Measurements from ENCODE around the gene AFAP1.

AFAP1 gene

DNA sequence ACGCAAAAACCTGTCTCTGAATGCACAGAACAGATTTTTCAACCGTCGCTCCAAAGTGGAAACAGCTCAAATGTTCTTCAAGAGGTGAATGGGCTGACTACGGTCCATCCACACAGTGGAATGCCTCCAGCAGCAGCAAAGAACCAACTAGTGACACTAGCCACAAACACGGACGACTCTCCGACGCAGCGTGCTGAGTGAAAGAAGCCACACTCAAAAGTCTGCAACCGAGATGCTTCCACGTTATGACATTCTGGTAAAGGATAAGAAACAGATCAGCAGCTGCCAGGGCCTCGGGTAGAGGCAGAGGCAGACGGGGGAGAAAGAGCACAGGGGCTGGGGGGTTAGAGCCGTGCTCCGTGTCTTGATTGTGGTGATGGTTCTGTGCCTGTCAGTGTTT lies 125.2 kb downstream of the AFAP1 start (continued):
- TF ChIP-seq, protein P1, sequence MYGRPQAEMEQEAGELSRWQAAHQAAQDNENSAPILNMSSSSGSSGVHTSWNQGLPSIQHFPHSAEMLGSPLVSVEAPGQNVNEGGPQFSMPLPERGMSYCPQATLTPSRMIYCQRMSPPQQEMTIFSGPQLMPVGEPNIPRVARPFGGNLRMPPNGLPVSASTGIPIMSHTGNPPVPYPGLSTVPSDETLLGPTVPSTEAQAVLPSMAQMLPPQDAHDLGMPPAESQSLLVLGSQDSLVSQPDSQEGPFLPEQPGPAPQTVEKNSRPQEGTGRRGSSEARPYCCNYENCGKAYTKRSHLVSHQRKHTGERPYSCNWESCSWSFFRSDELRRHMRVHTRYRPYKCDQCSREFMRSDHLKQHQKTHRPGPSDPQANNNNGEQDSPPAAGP (tag by site-specific recombination; IDR thresholded peaks at IDR 0.05), result no peak

DNA sequence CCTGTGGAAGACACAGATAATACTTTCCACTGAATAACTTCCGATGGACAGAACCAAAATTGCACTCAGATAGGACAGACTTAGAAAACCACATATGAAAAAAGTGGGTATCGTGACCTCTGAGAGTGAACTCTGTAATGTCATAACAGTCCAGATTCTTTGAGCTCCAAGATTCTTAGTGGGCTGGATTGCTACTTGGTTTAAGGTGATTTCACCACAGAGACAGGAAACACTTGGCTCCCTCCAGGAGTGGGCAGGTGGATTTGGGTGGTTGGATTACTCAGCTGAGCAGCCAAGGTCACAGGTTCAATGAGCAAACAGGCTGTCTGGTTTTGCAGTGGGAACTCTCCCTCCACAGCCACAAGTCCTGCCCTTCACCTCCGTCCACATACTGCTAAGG lies 126.0 kb downstream of the AFAP1 start:
- no peaks in the 10 kb centered on the region; the same call in 1 of the 2 replicates for H3K4me1 ChIP-seq (ENCODE audit: control insufficient read depth, insufficient read depth, low read length)
- H3K4me3 ChIP-seq (ENCODE audit: low read depth, low read length), result no peak overlapping the region
- TF ChIP-seq SP2 (tag by site-specific recombination; IDR thresholded peaks at IDR 0.05) (no peak), ZNF548 (tag by site-specific recombination; IDR thresholded peaks at IDR 0.05) (no peak)
- TF ChIP-seq, protein P2, sequence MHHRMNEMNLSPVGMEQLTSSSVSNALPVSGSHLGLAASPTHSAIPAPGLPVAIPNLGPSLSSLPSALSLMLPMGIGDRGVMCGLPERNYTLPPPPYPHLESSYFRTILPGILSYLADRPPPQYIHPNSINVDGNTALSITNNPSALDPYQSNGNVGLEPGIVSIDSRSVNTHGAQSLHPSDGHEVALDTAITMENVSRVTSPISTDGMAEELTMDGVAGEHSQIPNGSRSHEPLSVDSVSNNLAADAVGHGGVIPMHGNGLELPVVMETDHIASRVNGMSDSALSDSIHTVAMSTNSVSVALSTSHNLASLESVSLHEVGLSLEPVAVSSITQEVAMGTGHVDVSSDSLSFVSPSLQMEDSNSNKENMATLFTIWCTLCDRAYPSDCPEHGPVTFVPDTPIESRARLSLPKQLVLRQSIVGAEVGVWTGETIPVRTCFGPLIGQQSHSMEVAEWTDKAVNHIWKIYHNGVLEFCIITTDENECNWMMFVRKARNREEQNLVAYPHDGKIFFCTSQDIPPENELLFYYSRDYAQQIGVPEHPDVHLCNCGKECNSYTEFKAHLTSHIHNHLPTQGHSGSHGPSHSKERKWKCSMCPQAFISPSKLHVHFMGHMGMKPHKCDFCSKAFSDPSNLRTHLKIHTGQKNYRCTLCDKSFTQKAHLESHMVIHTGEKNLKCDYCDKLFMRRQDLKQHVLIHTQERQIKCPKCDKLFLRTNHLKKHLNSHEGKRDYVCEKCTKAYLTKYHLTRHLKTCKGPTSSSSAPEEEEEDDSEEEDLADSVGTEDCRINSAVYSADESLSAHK (tag by site-specific recombination; IDR thresholded peaks at IDR 0.05), result no peak
- H3K36me3 ChIP-seq (ENCODE audit: control insufficient read depth in 2 of 2, insufficient read depth in 1 of 2, low read length in 2 of 2), result peaks cover 0 to 22% of the 10 kb centered on the region in 2 experiments; a peak in 1 of 3 replicates
- ChIA-PET POLR2A (no interaction called here), CTCF (interaction anchor here (1.1 to 2.0 kb wide), 5 partner anchors 9 to 60 kb away, joined by 3 to 10 read pairs (median 4); no protein-coding TSS in a partner anchor)
- H3K27ac ChIP-seq (ENCODE audit: extremely low read depth, low read depth, low read length), result no peak overlapping the region
- H3K9me3 ChIP-seq (ENCODE audit: control insufficient read depth, insufficient read depth, low read depth, low read length), result no peaks in the 10 kb centered on the region

DNA sequence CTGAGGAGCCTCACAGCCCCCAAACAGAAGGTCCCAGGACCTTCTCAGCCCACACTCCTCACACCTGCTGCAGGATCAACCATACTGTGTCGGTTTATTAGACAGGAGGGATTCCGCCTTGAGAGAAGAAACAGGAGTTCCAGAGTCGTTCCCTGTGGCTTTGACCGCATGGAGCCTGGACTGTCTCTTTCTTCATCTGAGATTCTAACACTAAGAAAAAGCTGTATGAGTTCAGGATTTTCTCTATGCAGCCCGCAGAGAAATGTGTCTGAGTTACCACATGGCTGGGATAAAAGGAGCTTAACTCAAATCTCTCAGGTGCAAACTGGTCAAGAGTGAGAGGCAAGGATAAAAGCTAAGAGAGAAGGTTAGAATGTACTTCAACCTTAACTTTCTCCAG lies 126.7 kb downstream of the AFAP1 start:
- CTCF ChIA-PET, result interaction anchor here (1.1 to 2.0 kb wide), 5 partner anchors 8 to 61 kb away, joined by 3 to 10 read pairs (median 4); no protein-coding TSS in a partner anchor
- H3K9me3 ChIP-seq (ENCODE audit: control insufficient read depth, insufficient read depth, low read depth, low read length), result no peaks in the 10 kb centered on the region
- no peak for TF ChIP-seq ZIC2 (tag by site-specific recombination; IDR thresholded peaks at IDR 0.05)
- TF ChIP-seq, protein P3, sequence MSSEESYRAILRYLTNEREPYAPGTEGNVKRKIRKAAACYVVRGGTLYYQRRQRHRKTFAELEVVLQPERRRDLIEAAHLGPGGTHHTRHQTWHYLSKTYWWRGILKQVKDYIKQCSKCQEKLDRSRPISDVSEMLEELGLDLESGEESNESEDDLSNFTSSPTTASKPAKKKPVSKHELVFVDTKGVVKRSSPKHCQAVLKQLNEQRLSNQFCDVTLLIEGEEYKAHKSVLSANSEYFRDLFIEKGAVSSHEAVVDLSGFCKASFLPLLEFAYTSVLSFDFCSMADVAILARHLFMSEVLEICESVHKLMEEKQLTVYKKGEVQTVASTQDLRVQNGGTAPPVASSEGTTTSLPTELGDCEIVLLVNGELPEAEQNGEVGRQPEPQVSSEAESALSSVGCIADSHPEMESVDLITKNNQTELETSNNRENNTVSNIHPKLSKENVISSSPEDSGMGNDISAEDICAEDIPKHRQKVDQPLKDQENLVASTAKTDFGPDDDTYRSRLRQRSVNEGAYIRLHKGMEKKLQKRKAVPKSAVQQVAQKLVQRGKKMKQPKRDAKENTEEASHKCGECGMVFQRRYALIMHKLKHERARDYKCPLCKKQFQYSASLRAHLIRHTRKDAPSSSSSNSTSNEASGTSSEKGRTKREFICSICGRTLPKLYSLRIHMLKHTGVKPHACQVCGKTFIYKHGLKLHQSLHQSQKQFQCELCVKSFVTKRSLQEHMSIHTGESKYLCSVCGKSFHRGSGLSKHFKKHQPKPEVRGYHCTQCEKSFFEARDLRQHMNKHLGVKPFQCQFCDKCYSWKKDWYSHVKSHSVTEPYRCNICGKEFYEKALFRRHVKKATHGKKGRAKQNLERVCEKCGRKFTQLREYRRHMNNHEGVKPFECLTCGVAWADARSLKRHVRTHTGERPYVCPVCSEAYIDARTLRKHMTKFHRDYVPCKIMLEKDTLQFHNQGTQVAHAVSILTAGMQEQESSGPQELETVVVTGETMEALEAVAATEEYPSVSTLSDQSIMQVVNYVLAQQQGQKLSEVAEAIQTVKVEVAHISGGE (tag by site-specific recombination; conservative IDR thresholded peaks at IDR 0.05; ENCODE audit: low read depth), result no peak
- TF ChIP-seq ZFHX2 (tag by site-specific recombination; conservative IDR thresholded peaks at IDR 0.05), result no peak
- no peak for TF ChIP-seq TCF7L2 (IDR thresholded peaks at IDR 0.05; ENCODE audit: borderline replicate concordance, low read depth, low read length)
- no peak for TF ChIP-seq REPIN1 (tag by site-specific recombination; IDR thresholded peaks at IDR 0.05; ENCODE audit: low read depth)
- no peak for TF ChIP-seq OSR2 (tag by site-specific recombination; IDR thresholded peaks at IDR 0.05)
- TF ChIP-seq, protein P4, sequence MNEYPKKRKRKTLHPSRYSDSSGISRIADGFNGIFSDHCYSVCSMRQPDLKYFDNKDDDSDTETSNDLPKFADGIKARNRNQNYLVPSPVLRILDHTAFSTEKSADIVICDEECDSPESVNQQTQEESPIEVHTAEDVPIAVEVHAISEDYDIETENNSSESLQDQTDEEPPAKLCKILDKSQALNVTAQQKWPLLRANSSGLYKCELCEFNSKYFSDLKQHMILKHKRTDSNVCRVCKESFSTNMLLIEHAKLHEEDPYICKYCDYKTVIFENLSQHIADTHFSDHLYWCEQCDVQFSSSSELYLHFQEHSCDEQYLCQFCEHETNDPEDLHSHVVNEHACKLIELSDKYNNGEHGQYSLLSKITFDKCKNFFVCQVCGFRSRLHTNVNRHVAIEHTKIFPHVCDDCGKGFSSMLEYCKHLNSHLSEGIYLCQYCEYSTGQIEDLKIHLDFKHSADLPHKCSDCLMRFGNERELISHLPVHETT (tag by site-specific recombination; IDR thresholded peaks at IDR 0.05), result no peak
- no peak for TF ChIP-seq ZNF155 (tag by site-specific recombination; IDR thresholded peaks at IDR 0.05)
- TF ChIP-seq ZNF248 (tag by site-specific recombination; IDR thresholded peaks at IDR 0.05), result no peak
- no peaks in the 10 kb centered on the region; the same call in 1 of the 2 replicates for H3K4me1 ChIP-seq (ENCODE audit: control insufficient read depth, insufficient read depth, low read length)
- POLR2A ChIA-PET, result no interaction called here
- peaks cover 0 to 29% of the 10 kb centered on the region in 2 experiments; a peak in 1 of 3 replicates for H3K36me3 ChIP-seq (ENCODE audit: control insufficient read depth in 2 of 2, insufficient read depth in 1 of 2, low read length in 2 of 2)
- no peak overlapping the region for H3K27ac ChIP-seq (ENCODE audit: extremely low read depth, low read depth, low read length)
- H3K4me3 ChIP-seq (ENCODE audit: low read depth, low read length), result no peak overlapping the region
